Right lobe of liver (tissue), 6 donors: ENCODE data around the gene UGT1A8. TPM values are rescaled to one million over a fixed set of nuclear protein-coding genes. Genes with fewer than 3 reads are reported as not detected.

Source experiments
- ATAC-seq, 4 donors: fragments of 200-7000 bp; cut with Tn5 transposase; one replicate each; pipeline ENCODE4 v1.9.1; 2020; ENCODE audit warnings: mild to moderate bottlenecking in 4 of 4, moderate library complexity in 4 of 4
- DNase-seq, 3 donors: peaks; one replicate each; pipeline ENCODE4 v3.0.0-alpha.2; 2020
- H3K27ac ChIP-seq, 3 donors: fragments of 200-600 bp; one replicate each; pipeline ENCODE4 v1.8.0; 2022
- H3K27me3 ChIP-seq, 2 donors: fragments of 200-600 bp; one replicate each; pipeline ENCODE4 v1.8.0; 2022
- H3K36me3 ChIP-seq, 4 donors: fragments of 200-600 bp; sonication (generic) in 1 of 4; one replicate each; pipeline versions ENCODE4 v1.5.1 to v1.8.0; 2017 to 2022; ENCODE audit warnings: control low read depth in 1 of 4
- H3K4me1 ChIP-seq, 4 donors: fragments of 200-600 bp; sonication (generic) in 1 of 4; one replicate each; pipeline versions ENCODE4 v1.5.1 to v1.8.0; 2017 to 2022; ENCODE audit warnings: control low read depth in 1 of 4
- H3K4me3 ChIP-seq, 3 donors: fragments of 200-600 bp; one replicate each; pipeline ENCODE4 v1.8.0; 2022
- H3K9me3 ChIP-seq, 4 donors: fragments of 200-600 bp; sonication (generic) in 1 of 4; one replicate each; pipeline versions ENCODE4 v1.5.1 to v1.8.0; 2017 to 2022; ENCODE audit warnings: control low read depth in 1 of 4
- POLR2A ChIP-seq: fragments of 450-650 bp; IDR thresholded peaks from one replicate; pipeline ENCODE4 v1.6.1; 2017; ENCODE audit warnings: antibody characterized with exemption, mild to moderate bottlenecking
- WGBS: methylation state at CpG from one replicate; pipeline ENCODE4 v1.1.6; 2018; ENCODE audit warnings: low coverage, low lambda C conversion rate; ENCODE audit not compliant: insufficient coverage; ENCODE audit errors: missing lambda C conversion rate; 5-methylcytosine and 5-hydroxymethylcytosine counted together
- intact Hi-C, 2 donors: fragments of 100-400 bp; cut with DNase I; formaldehyde crosslinking; loops; one replicate each; pipeline versions ENCODE4 v1.11.2 to v1.14.1; 2022
- total RNA-seq, 6 experiments: library from RNA; depleted of rRNA in 2 of 6; stranded (reverse); fragments of >200 nt in 2 of 6; fragmentation: NEBNext Ultra II Directional in 3 of 6; extraction: Animal tissue kit (Norgen Biotek cat#: 25700) in 3 of 6; gene quantifications; one replicate each; pipeline versions ENCODE4 v1.1.0 to v1.2.4, GENCODE V29; 2016 to 2023
- TF ChIP-seq, protein P1 (sequence below), 4 donors: fragments of 200-600 bp in 3 of 4; fragments of 450-650 bp in 1 of 4; IDR thresholded peaks; one replicate each; pipeline versions ENCODE4 v1.5.1 to v1.8.0; 2016 to 2022; ENCODE audit warnings: antibody characterized with exemption in 4 of 4, mild to moderate bottlenecking in 2 of 4
- donor health status: DM: no; HTN: yes; CAD: no.
- donor health status: DM: no; HTN: no; CAD: no.
- donor health status: DM: no; HTN: no; CAD: no.
- donor health status: DM: no; HTN: yes; CAD: no.
- donor health status: DM: no; HTN: yes; CAD: no.

The UGT1A8 gene
- total RNA-seq, 6 experiments from 2014 or later, result 0.51 to 3.8 (median 1.7) TPM

DNA sequence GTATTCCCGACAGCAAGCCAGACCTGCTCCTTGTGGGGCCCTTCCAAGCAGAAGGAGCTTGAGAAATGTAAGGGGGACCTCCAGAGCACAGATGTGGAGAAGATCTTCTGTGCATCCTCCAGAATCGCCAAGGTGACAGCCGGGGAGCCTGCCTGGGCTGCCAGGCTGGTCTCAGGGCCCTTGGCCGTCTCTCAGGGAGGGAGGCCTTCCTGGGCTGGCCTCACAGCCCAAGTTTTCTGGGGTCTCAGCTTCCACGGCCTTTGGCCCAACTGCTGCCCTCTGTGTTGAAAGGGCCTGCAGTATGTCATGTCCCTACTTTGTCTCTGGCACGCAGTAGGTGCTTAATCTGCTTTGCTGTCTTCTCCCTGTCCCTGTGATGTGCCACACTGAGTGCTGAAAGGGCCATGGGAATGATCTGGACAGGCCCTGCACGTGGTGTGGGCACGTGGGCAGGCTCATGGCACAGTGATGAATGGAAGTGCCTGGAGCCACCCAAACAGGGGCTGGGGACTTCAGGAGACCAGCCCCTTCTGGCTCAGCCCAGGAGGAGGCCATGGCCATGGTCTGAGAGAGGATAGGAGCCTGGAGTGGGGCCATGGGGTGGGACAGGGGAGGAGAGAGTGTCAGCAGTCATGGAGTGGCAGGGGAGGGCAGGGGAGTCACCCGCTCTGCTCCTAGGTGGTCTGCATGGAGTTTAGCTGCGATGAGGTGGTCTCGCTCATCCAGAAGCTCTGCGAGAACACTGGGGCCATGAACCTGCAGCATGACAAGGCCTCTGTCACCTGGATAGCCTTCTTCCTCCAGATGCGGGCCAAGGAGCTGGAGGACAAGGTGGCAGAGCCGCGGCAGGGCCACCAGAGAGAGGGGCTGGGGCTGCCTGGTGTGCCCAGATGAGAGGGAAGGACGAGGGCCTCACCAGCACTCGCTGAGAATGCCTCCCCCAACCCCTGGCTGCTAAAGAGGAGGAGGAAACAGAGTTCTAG is 201.5 kb downstream of the UGT1A8 start:
- TF ChIP-seq, protein P1, sequence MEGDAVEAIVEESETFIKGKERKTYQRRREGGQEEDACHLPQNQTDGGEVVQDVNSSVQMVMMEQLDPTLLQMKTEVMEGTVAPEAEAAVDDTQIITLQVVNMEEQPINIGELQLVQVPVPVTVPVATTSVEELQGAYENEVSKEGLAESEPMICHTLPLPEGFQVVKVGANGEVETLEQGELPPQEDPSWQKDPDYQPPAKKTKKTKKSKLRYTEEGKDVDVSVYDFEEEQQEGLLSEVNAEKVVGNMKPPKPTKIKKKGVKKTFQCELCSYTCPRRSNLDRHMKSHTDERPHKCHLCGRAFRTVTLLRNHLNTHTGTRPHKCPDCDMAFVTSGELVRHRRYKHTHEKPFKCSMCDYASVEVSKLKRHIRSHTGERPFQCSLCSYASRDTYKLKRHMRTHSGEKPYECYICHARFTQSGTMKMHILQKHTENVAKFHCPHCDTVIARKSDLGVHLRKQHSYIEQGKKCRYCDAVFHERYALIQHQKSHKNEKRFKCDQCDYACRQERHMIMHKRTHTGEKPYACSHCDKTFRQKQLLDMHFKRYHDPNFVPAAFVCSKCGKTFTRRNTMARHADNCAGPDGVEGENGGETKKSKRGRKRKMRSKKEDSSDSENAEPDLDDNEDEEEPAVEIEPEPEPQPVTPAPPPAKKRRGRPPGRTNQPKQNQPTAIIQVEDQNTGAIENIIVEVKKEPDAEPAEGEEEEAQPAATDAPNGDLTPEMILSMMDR (IDR thresholded peaks at IDR 0.05), result no peak
- no peak for TF ChIP-seq POLR2A
- Histone ChIP-seq H3K4me3 (no peak overlapping the region), H3K36me3 (no peaks in the 10 kb centered on the region), H3K9me3 (no peaks in the 10 kb centered on the region), H3K4me1 (peaks cover 0 to 34% (median 7%) of the 10 kb centered on the region in 4 donors), H3K27me3 (no peaks in the 10 kb centered on the region), H3K27ac (peak overlapping the region in 2 of 3 donors; percentile 36 to 47)
- ATAC-seq, result no peak
- peak in 1 of 3 donors; percentile 41 for DNase-seq
- WGBS, result 66% methylated on average over 4 of the region's 17 CpGs
- intact Hi-C loops, result no loop called here

DNA sequence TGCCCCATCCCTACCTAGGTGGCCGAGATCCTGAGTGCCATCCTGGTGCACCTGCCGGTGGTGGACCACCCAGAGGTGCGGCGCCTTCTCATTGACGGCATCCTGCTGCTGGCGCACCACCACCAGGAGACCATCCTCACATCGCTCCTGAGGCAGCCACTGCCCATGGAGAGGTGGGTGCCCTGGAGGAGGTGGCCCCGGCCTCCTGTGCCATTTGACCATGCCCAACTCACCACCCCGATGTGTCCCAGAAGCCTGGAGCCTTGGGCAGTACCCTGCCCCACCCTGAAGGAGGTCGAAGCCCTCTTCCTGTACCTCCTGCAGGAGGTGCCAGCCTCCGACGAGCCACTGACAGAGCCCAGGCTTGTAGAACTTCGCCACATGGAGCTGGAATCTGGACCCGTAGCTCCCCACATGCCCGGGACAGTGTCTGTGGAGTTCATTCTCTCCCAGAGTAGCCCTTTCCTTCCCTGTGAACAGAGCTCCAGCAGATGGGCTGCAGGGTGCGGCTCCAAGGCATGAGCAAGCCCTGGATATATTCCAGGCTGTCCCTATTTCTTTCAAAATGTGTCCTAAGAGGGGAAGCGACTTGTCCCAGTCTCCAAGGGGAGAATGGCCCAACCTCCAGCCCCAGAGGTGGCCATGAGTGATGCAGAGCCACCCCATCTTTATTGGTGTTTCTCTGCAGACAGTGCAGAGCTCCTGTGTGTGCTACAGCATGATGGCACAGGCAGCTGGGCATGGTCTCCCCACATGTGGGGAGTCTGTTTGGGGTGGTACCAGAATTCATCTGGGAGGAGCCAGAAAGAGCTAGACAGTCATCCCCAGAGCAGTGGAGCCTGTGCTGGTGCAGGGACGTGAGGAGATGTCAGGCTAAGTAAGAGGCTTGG is 202.7 kb downstream of the UGT1A8 start:
- Histone ChIP-seq H3K27ac (no peak overlapping the region), H3K36me3 (no peaks in the 10 kb centered on the region), H3K27me3 (no peaks in the 10 kb centered on the region), H3K4me1 (peaks cover 0 to 35% (median 7%) of the 10 kb centered on the region in 4 donors), H3K9me3 (no peaks in the 10 kb centered on the region), H3K4me3 (no peak overlapping the region)
- ATAC-seq, result no peak
- TF ChIP-seq POLR2A, result no peak
- TF ChIP-seq, protein P1 (IDR thresholded peaks at IDR 0.05), result no peak
- DNase-seq, result peak in 1 of 3 donors; percentile 42
- intact Hi-C loops, result no loop called here
- WGBS, result 46% methylated on average over 3 of the region's 18 CpGs

DNA sequence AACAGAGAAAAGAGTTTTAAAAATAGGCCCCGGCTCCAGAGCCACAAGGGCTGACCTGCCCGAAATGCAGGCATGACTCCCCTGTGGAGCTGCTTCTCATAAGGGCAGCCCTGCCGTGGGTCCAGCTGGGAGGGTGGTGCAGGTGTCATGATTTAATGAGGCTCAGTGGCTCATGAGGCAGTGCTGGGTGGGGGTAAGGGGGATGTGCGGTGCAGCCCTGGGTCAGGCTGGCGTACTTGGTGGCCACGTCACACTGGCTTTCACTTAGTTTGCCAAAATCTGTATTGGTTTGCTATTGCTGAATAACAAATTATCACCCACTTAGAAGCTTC is 203.3 kb downstream of the UGT1A8 start:
- WGBS, result 68% methylated on average over 4 of the region's 6 CpGs
- no peak overlapping the region for H3K4me3 ChIP-seq
- DNase-seq, result peak in 1 of 3 donors; percentile 18
- H3K4me1 ChIP-seq, result peaks cover 0 to 35% (median 7%) of the 10 kb centered on the region in 4 donors
- no peak overlapping the region for H3K27ac ChIP-seq
- H3K9me3 ChIP-seq, result no peaks in the 10 kb centered on the region
- H3K36me3 ChIP-seq, result no peaks in the 10 kb centered on the region
- intact Hi-C loops, result no loop called here
- H3K27me3 ChIP-seq, result no peaks in the 10 kb centered on the region
- ATAC-seq, result no peak
- TF ChIP-seq, protein P1 (IDR thresholded peaks at IDR 0.05), result no peak
- no peak for TF ChIP-seq POLR2A

DNA sequence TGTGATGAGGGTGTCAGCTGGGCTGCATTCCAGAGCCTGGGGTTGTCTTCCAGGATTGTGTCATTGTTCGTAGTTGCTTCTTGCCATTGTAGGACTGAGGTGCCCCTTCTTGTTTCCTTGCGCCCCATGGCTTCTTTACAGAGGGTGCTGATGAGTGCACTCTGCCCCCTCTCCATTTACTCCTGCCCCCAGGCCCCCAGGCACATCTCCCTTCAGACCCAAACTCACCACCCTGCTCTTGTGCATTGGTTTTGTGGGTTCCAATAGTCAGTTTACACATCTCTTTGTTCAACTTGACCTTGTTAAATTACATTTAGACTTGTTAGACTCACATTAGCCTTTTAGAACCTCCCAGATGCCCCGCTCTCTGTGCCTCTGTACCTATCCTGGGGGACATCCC is 203.8 kb downstream of the UGT1A8 start:
- peak in 1 of 3 donors; percentile 17 for DNase-seq
- WGBS, result 81% methylated on average over 2 of the region's 3 CpGs
- H3K36me3 ChIP-seq, result no peaks in the 10 kb centered on the region
- TF ChIP-seq POLR2A, result no peak
- TF ChIP-seq, protein P1 (IDR thresholded peaks at IDR 0.05), result no peak
- H3K4me3 ChIP-seq, result no peak overlapping the region
- H3K9me3 ChIP-seq, result no peaks in the 10 kb centered on the region
- H3K4me1 ChIP-seq, result peaks cover 0 to 35% (median 7%) of the 10 kb centered on the region in 4 donors
- peak overlapping the region in 1 of 3 donors; percentile 60 for H3K27ac ChIP-seq
- H3K27me3 ChIP-seq, result no peaks in the 10 kb centered on the region
- intact Hi-C loops, result no loop called here
- no peak for ATAC-seq
